GDM1 (cell line): ENCODE measurements around the gene ANO2.

Experiments
- DNase-seq: peaks from one replicate; lab custom pipeline; 2025; lab: John Stamatoyannopoulos, UW

The ANO2 gene

GRCh38 chr12:5581019-5581418, 364.0 kb downstream of the ANO2 start:
- DNase-seq, result no peak

GRCh38 chr12:5578775-5579174, 366.3 kb downstream of the ANO2 start:
- DNase-seq, result no peak

DNA sequence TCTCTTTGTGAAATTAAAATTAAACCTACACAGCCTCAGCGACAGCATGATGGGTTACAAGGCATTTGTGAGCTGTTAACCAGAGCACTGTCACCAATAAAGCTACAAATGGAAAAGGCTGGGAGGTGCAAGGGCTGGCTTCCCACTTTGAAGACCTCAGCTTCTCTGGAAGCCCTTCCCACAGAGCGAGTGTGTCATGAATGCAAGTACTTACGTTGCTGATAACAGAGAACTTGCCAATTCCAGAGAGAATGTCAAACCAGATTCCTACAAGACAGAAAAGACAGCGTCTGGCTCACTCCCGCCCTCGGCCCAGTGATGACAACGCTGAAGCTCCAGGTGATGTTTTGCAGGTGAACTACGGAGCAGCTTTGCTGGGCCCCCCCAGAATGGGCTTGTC, 367.3 kb downstream of the ANO2 start:
- DNase-seq, result no peak

GRCh38 chr12:5577211-5577612, 367.8 kb downstream of the ANO2 start:
- no peak for DNase-seq

- DNase-seq, result no peak
Measured at GRCh38 chr12:5575987-5576386, 369.1 kb downstream of the ANO2 start.

- no peak for DNase-seq
Measured at GRCh38 chr12:5575232-5575631, 369.8 kb downstream of the ANO2 start.

DNA sequence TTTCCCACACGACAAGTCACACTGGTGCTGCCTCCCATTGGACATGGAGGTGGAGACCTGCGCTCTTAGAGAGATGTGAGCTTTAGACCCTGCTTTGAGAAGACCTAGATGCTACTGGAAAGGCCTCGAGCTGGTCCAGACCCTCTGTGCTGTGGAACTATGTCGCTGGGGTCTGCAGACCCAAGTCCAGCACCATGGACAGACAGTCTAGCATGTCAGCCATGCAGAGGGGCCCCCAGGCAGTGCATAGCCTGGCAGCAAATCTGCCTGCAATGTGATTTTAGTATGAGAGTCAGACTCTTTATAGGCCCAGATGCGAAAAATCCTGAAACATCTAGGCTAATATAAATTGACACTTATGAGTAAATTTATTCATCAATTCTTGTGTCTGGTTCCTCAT, 371.7 kb downstream of the ANO2 start:
- no peak for DNase-seq

- no peak for DNase-seq
Measured at GRCh38 chr12:5571115-5571514, 373.9 kb downstream of the ANO2 start.

DNA sequence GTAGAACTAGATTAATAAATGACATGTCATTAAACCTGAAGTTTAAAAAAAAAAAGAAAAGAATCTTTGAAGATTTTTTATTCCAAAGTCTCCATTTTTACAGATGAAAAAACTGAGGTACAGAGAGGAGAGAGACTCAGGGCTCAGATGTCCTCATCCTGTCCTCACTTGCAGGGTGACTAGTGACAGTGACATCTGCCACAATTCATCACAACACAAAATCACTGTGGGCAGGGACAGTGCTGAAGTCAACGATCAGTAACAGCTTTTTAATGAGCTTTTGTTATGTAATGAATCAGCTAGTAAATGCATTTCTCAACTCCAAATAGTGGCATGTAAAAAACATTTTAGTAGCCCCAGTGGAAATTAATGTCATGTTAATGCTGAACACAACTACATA, 374.6 kb downstream of the ANO2 start:
- DNase-seq, result no peak

DNA sequence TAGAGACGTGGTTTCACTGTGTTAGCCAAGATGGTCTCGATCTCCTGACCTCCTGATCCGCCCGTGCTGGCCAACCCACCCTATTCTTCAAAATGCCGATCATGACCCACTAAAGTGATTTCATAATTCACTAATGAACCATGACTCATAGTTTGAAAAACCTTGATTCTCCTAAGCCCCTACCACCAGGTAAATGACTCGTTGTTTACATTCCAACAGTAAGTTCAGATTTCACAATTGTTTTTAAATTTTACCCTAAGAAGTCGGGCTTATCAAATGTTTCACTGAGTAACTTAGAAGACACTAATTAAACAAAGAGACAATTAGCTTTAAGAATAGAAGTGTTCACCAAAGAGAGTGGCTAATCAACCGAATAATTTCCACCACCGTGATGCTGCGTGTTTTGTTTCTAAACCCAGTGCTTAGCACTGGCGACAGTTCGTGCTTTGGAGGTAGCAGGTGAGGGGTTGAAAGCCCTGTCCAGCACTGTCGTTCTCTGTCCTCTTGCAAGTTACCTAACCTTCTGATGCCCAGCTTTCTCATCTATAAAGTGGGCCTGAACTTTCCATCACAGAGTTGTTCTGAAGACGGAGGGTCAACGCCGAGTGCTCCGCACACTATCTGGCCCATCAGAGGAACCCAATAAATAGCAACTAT, 376.6 kb downstream of the ANO2 start:
- DNase-seq, result no peak

GRCh38 chr12:5567016-5567725, 377.9 kb downstream of the ANO2 start:
- DNase-seq, result no peak

- no peak for DNase-seq
Measured at GRCh38 chr12:5565933-5566599, 379.0 kb downstream of the ANO2 start.

DNA sequence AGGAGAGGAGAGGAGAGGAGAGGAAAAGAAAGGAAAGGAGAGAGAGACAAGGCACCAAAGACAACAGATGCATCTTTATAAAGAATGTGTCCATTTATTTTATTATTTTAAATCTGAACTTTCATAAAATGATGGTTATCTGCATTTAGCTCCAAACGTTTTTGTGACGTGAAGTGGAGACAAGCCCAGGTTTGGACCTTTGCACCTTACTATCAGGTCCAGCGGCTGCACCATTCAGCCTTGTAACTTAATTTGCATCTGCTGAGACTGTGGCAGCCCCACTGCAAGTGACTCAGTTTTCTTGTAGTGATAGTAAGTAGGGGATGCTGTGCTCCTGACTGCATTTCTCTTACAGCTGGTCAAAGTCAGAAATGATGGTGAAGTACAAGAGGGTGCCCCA, 382.5 kb downstream of the ANO2 start:
- DNase-seq, result no peak

DNA sequence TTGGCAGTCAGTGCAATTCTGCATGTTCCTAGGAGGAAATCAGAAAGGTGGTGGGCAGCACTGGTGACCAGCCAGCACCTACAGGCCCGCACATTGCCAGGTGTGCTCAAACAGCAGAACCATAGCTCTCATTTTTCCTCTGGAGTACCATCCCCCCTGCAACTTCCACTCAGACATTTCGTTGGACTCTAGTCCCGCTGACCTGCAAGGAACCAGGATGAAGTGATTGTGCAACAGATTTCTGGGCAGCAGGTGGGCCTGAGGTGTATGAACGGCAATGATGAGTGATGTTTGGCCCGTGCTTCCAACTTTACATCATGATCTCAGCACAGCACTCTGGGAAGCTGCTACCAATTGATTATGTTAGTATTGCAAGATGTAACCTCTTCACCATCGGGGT, 383.2 kb downstream of the ANO2 start:
- no peak for DNase-seq

DNA sequence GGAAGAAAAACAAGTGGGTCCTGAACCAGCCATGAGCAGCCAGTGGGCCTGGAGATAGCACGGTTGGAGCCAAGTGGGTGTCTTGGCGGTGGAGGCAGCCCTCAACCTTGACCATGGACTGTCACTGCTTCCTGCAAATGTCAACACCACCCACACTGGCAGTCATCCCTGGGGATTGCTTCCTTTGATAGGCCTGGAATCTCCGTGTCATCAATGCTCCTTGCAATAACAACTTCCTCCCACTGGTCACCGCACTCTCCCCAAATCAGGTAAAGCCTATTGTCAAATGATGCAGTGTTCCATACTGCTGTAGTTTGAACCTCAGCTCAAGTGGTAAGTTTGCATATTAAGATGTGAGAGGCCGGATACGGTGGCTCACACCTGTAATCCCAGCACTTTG, 384.0 kb downstream of the ANO2 start:
- DNase-seq, result no peak

DNA sequence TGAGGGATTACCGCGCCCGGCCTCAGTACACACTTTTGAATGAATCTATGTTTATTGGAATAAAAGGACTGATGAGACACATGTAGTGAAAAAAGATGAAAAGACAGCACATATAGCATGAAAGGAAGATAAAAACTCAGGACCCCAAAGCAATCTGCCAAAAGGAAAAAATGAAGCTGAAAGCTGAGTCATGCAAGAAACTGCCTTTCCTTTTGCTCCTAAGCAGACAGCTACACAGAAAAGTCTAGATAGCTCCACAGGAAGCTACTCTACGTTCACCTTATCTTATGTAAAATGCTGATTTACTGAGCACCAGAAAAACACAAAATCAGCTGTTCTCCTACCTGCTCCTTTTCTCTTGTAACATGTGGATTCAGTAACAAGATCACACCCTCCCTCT, 384.8 kb downstream of the ANO2 start:
- DNase-seq, result no peak

- no peak for DNase-seq
Measured at GRCh38 chr12:5557906-5558305, 387.2 kb downstream of the ANO2 start.

DNA sequence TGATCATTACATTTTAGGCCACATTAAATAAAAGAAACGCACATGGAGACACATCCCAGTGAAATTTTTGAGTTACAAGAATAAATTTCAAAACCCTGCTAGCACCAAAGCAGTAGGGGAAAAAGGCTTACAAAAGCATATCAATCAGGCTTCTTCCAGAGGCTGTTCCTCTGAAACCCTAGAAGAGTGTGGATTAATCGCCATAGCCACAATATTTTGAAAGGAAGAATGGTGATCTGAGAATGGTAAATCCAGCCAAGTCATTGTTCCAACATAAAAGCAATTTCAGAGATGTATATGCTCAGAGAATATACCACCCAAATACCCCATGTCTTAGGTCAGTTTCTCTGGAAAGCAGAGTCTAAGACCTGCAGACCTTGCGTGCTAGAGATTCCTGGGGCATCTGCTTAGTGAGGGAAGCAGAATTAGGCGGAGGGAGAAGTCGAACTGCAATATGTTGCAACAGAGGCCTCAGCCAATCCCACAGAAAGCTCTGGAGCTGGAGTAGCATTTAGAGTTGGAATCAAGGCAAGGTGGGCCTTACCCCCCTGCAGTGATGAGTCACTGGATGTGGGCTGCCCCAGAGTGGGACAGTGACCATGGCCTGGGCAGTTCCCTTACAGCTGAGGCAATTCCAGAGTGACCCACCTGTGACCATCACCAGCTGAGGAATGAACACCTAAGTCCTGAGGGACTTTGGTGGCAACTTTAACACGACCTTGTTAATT, 387.9 kb downstream of the ANO2 start:
- no peak for DNase-seq

- DNase-seq, result no peak
Measured at GRCh38 chr12:5556033-5556614, 388.9 kb downstream of the ANO2 start.

DNA sequence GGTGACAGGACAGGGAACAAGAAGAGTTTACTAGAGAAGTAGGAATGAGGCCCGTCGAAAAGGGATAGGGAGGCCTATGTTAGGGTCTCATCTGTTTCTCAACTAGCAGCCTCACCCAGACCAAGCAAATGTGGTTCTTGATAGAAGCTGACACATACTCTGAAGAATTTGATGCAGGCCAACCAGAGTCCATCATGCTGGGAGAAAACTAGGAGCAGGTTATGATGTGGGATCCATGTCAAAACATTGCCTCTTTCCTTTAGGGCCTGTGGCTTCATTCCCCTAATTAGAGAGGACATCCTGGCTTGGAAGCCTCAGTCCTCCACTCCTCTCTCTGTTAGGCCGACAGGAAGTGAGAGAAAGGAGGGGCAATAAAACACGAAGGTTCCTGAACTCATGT, 390.3 kb downstream of the ANO2 start:
- DNase-seq, result no peak

GRCh38 chr12:5549011-5549410, 396.0 kb downstream of the ANO2 start:
- DNase-seq, result no peak

- DNase-seq, result no peak
Measured at GRCh38 chr12:5548152-5548943, 396.7 kb downstream of the ANO2 start.
